ENCODE data around the gene ROR2. TPM values are rescaled to one million over a fixed set of nuclear protein-coding genes. Genes with fewer than 3 reads are reported as not detected.
A peak's percentile ranks its signal among the peaks of the same experiment; 100 is the strongest.

Gene ROR2
- total and polyA plus RNA-seq, 2 of the 8 experiments (the other 6 are each of a cell fraction or from before 2014, with no cell fraction given) = 2.7 to 4.3 TPM

DNA sequence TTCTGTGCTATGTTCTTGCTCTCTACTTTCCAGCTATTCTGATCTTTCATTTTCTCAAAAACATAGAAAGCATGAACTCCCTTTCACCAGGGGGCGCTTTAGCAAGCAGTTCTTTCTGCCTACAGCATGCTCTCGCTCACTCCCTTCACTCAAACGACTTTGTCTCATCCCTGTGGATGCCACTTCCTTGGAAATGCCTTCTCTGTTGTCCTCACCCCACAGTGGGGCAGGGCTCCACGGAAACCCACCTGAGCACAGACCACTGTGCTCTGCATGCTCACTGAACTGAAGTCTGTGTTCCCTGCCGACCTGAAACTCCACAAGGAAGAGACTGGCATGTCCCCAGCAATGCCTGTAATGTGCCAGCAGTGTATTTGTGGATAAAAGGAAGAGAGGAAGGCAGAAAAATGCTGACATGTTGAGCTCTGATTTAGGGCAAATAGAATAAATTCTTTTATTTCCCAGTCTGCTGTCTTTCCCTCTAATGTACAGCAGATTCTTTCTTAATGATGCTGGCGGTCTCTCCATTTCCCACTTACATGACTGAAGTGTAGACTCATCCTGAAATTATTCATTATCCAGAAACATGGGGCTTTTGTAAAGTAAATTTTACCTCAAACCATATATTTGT is 4.9 kb upstream of the ROR2 start:
- H3K36me3 ChIP-seq (ENCODE audit: control insufficient read depth in 2 of 4, insufficient read depth in 4 of 4, low read length in 3 of 4) = no peaks in the 10 kb centered on the region
- H3K79me2 ChIP-seq (ENCODE audit: control insufficient read depth in 1 of 2, insufficient read depth in 2 of 2, low read length in 2 of 2) = no peaks in the 10 kb centered on the region
- H3K9me3 ChIP-seq (ENCODE audit: insufficient read depth in 2 of 2, low read depth in 1 of 2, low read length in 1 of 2) = no peaks in the 10 kb centered on the region
- H3K27me3 ChIP-seq (replicated peaks in 1 of 4; ENCODE audit: control insufficient read depth in 3 of 4, extremely low read depth in 1 of 4, insufficient read depth in 3 of 4, low read length in 3 of 4) = peaks cover 2 to 24% (median 22%) of the 10 kb centered on the region in 4 experiments
- no peak overlapping the region for H2AK5ac ChIP-seq (ENCODE audit: low read depth, low read length)
- peak overlapping the region; percentile 67 for H4K91ac ChIP-seq (replicated peaks; ENCODE audit: insufficient read length, low read length)
- peaks cover 2 to 6% (median 3%) of the 10 kb centered on the region in 4 experiments for H3K4me1 ChIP-seq (replicated peaks in 1 of 4; ENCODE audit: control insufficient read depth in 3 of 4, insufficient read depth in 4 of 4, low read length in 3 of 4)
- peak overlapping the region; percentile 100 for H2AFZ ChIP-seq (ENCODE audit: low read length)
- no peak overlapping the region for H3K14ac ChIP-seq (ENCODE audit: insufficient read length)
- no peaks in the 10 kb centered on the region for H3K79me1 ChIP-seq (ENCODE audit: low read depth, low read length)
- 0 out of 2 replicates have a peak overlapping the region, but pooled peaks have one; percentile 54 for H4K8ac ChIP-seq (ENCODE audit: extremely low read depth, insufficient read depth, low read length)
- H2BK12ac ChIP-seq (ENCODE audit: low read depth, low read length) = no peak overlapping the region; the same call in 1 of the 2 replicates
- no peak overlapping the region for H3K56ac ChIP-seq (replicated peaks; ENCODE audit: insufficient read length, low read depth, low read length)
- no peak overlapping the region for H3K27ac ChIP-seq (ENCODE audit: low read depth, low read length)
- no peak overlapping the region for H4K5ac ChIP-seq (ENCODE audit: insufficient read length, low read depth, low read length)
- H3K23me2 ChIP-seq (ENCODE audit: low read depth, low read length) = peaks cover 4% of the 10 kb centered on the region; the same call in 1 of the 2 replicates
- no peak overlapping the region for H3K9ac ChIP-seq (replicated peaks in 1 of 4; ENCODE audit: extremely low read depth in 1 of 4, low read depth in 3 of 4, low read length in 3 of 4)
- peak overlapping the region; percentile 71; the same call in 1 of the 2 replicates for H3K18ac ChIP-seq (ENCODE audit: extremely low read depth, low read length)
- no peak overlapping the region for H3K23ac ChIP-seq (ENCODE audit: insufficient read length)
- no peak overlapping the region for H2BK120ac ChIP-seq (replicated peaks; ENCODE audit: low read depth, low read length)
- FAIRE-seq (peak; percentile 65), DNase-seq (ENCODE audit: low read depth in 1 of 2, low spot score in 2 of 2) (peak in 1 of 2 experiments; percentile 85)
- H3K4ac ChIP-seq (replicated peaks; ENCODE audit: insufficient read length, low read depth, low read length) = no peak overlapping the region
- TF ChIP-seq MAX (IDR thresholded peaks at IDR 0.05) (peak; percentile 67), EP300 (IDR thresholded peaks at IDR 0.05; ENCODE audit: borderline replicate concordance in 1 of 2, low read depth in 2 of 2, low read length in 2 of 2) (no peak), RAD21 (IDR thresholded peaks at IDR 0.05 in 1 of 2, conservative IDR thresholded peaks at IDR 0.05 in 1 of 2; ENCODE audit: low read depth in 2 of 2, low read length in 2 of 2) (peak; percentile 69 to 72)
- TF ChIP-seq, protein P1, sequence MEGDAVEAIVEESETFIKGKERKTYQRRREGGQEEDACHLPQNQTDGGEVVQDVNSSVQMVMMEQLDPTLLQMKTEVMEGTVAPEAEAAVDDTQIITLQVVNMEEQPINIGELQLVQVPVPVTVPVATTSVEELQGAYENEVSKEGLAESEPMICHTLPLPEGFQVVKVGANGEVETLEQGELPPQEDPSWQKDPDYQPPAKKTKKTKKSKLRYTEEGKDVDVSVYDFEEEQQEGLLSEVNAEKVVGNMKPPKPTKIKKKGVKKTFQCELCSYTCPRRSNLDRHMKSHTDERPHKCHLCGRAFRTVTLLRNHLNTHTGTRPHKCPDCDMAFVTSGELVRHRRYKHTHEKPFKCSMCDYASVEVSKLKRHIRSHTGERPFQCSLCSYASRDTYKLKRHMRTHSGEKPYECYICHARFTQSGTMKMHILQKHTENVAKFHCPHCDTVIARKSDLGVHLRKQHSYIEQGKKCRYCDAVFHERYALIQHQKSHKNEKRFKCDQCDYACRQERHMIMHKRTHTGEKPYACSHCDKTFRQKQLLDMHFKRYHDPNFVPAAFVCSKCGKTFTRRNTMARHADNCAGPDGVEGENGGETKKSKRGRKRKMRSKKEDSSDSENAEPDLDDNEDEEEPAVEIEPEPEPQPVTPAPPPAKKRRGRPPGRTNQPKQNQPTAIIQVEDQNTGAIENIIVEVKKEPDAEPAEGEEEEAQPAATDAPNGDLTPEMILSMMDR (IDR thresholded peaks at IDR 0.05; ENCODE audit: control extremely low read depth in 1 of 3, insufficient read depth in 1 of 3, low read depth in 1 of 3, low read length in 3 of 3) = peak; percentile 27 to 92 (median 67)
- WGBS, 2 experiments (ENCODE audit: extremely low coverage in 1 of 2, insufficient coverage in 1 of 2, insufficient read length in 1 of 2, insufficient replicate concordance in 2 of 2, low coverage in 1 of 2, low lambda C conversion rate in 2 of 2, missing lambda C conversion rate in 1 of 2) = 34% methylated on average over 6 of the region's 6 CpGs; no CpG with 5 or more reads in 1 of the 2 experiments
- ChIA-PET CTCF (ENCODE audit: partially characterized antibody) (interaction anchor here (0.6 to 11.7 kb wide), 60 partner anchors 9 to 1474 kb away, joined by 3 to 180 read pairs (median 5); no protein-coding TSS in a partner anchor), POLR2A (ENCODE audit: partially characterized antibody) (interaction anchor here (1.6 kb wide), 1 partner anchor 160 kb away, joined by 3 read pairs; the partner anchor contains the start of gene SPTLC1)
- 0 out of 4 replicates have a peak overlapping the region, but pooled peaks of 1 of the 2 experiments have one; percentile 21 for H3K4me2 ChIP-seq (ENCODE audit: insufficient read depth in 1 of 2, low read depth in 2 of 2, low read length in 2 of 2)
- H3K4me3 ChIP-seq (ENCODE audit: extremely low read depth in 1 of 4, insufficient read depth in 2 of 4, low read depth in 3 of 4, low read length in 4 of 4) = no peak overlapping the region
- H2BK20ac ChIP-seq (ENCODE audit: low read length) = no peak overlapping the region
- H4K20me1 ChIP-seq (replicated peaks in 1 of 2; ENCODE audit: control insufficient read depth in 1 of 2, insufficient read depth in 2 of 2, low read length in 2 of 2) = no peaks in the 10 kb centered on the region
- H2BK15ac ChIP-seq (ENCODE audit: low read length) = peak overlapping the region; percentile 93; the same call in 1 of the 2 replicates
- peak overlapping the region; percentile 50; the same call in 1 of the 2 replicates for H2BK5ac ChIP-seq (ENCODE audit: low read depth, low read length)

Measured in H1 (cell line).